Thoracic aorta (tissue), 2 donors: ENCODE measurements around the gene KRAS. TPM values are rescaled to one million over a fixed set of nuclear protein-coding genes. Genes with fewer than 3 reads are reported as not detected.

ENCODE experiments used
- ATAC-seq: fragments of 150-250 bp; one replicate; pipeline ENCODE4 v1.8.0; 2017; ENCODE audit warnings: low read depth; ENCODE audit not compliant: insufficient number of reproducible peaks, low FRiP score
- DNase-seq: peaks from one replicate; pipeline ENCODE4 v3.0.0-alpha.2; 2020; ENCODE audit warnings: low spot score
- H3K27ac ChIP-seq, 2 donors: fragments of 200-600 bp; sonication (generic); 1 replicate in 1 of 2; 2 replicates in 1 of 2; pipeline ENCODE4 v1.5.1; 2016; ENCODE audit warnings: mild to moderate bottlenecking in 2 of 2, moderate library complexity in 2 of 2
- H3K27me3 ChIP-seq: fragments of 200-600 bp; sonication (generic); replicated peaks from 2 replicates; pipeline ENCODE4 v1.6.0; 2016; ENCODE audit warnings: mild to moderate bottlenecking; ENCODE audit not compliant: insufficient read depth
- H3K36me3 ChIP-seq: fragments of 200-600 bp; sonication (generic); one replicate; pipeline ENCODE4 v1.5.1; 2016
- H3K4me1 ChIP-seq, 2 donors: fragments of 200-600 bp; sonication (generic); 1 replicate in 1 of 2; 2 replicates in 1 of 2; pipeline versions ENCODE4 v1.5.1 to v1.6.0; 2016; ENCODE audit warnings: low read depth in 2 of 2, mild to moderate bottlenecking in 1 of 2; ENCODE audit not compliant: control insufficient read depth in 1 of 2
- H3K4me3 ChIP-seq: fragments of 200-600 bp; sonication (generic); 2 replicates; pipeline ENCODE4 v1.5.1; 2016; ENCODE audit warnings: mild to moderate bottlenecking
- H3K9me3 ChIP-seq: fragments of 200-600 bp; sonication (generic); 2 replicates; pipeline ENCODE4 v1.5.1; 2016
- total RNA-seq, 2 donors: library from RNA; depleted of rRNA; stranded (reverse); fragments of >200 nt; gene quantifications; one replicate each; pipeline versions ENCODE4 v1.1.0 to v1.2.3, GENCODE V29; 2016
- TF ChIP-seq, protein P1 (sequence below): fragments of 200-600 bp; sonication (generic); IDR thresholded peaks from one replicate; pipeline ENCODE4 v1.5.1; 2019; ENCODE audit warnings: antibody characterized with exemption

KRAS gene
- total RNA-seq, 2 donors from 2014 or later = 16.2 to 19.0 TPM

GRCh38 chr12:25278269-25278668 is 27.5 kb upstream of the KRAS start:
- Histone ChIP-seq H3K36me3 (no peaks in the 10 kb centered on the region), H3K27me3 (no peaks in the 10 kb centered on the region), H3K4me3 (no peak overlapping the region), H3K27ac (no peak overlapping the region), H3K4me1 (no peaks in the 10 kb centered on the region), H3K9me3 (no peaks in the 10 kb centered on the region)
- DNase-seq (no peak), ATAC-seq (no peak)
- TF ChIP-seq, protein P1, sequence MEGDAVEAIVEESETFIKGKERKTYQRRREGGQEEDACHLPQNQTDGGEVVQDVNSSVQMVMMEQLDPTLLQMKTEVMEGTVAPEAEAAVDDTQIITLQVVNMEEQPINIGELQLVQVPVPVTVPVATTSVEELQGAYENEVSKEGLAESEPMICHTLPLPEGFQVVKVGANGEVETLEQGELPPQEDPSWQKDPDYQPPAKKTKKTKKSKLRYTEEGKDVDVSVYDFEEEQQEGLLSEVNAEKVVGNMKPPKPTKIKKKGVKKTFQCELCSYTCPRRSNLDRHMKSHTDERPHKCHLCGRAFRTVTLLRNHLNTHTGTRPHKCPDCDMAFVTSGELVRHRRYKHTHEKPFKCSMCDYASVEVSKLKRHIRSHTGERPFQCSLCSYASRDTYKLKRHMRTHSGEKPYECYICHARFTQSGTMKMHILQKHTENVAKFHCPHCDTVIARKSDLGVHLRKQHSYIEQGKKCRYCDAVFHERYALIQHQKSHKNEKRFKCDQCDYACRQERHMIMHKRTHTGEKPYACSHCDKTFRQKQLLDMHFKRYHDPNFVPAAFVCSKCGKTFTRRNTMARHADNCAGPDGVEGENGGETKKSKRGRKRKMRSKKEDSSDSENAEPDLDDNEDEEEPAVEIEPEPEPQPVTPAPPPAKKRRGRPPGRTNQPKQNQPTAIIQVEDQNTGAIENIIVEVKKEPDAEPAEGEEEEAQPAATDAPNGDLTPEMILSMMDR = no peak

DNA sequence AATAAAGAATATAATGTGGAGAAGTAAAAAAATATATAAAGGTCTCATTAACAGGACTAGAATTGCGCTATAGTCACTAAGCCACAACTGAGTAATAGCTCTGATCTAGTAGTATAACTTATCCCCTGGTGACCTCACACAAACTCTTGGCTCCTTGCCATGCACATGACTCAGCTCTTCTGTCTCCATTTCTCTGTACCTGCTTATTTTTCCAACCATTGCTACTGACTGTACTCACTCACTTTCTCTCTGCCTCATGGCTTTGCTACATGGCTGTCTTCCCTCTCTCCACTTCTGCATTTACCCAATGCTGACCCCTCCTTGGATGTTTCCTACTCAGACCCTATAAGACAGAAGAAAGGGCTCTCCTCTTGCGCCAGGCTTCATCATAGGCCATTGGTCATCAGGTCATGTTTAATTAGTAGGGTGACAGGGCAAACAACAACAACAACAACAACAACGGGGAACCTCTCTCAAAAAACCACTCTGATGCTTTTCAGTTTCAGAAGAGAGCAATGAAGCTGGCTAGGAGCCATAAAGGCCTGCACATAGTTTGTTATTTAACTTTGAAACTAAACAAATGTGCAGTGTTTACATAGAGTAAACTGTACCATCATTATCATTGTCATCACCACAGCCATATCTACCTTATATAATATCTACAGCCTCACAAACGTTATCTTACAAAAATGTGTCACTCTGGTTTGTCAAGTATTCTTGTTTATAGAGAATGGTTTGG is 25.6 kb upstream of the KRAS start:
- Histone ChIP-seq H3K36me3 (no peaks in the 10 kb centered on the region), H3K9me3 (no peaks in the 10 kb centered on the region), H3K27me3 (no peaks in the 10 kb centered on the region), H3K4me3 (no peak overlapping the region), H3K4me1 (no peaks in the 10 kb centered on the region), H3K27ac (no peak overlapping the region)
- DNase-seq (no peak), ATAC-seq (no peak)
- TF ChIP-seq, protein P1 = no peak

DNA sequence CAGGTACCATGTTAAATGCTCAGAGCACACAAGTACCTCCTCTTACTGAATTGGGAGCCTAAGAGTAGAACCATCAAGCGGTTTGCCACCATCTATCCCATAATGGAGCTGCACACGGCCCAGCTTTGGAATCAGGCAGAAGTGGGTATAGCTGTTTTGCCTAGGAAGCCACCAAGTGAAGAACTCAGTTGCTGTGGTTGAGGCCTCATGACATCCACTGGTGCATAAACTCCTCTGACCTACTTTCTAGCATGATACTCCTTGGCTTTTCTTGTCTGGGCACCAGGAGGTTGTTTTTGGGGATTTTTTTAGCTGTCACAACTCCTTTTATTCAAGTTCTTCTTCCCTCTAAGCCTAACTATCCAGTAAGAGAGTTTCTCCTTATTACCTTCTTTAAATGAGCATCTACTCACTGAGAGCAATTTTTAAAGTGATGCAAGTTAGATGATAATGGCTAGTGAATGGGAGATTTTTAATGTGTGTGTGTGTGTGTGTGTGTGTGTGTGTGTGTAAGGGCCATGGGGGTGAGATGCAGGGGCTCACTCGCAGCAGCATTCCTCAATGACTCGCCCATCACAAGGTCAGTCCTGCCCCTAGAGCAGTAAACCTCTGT is 20.9 kb upstream of the KRAS start:
- no peaks in the 10 kb centered on the region for H3K27me3 ChIP-seq
- no peaks in the 10 kb centered on the region for H3K36me3 ChIP-seq
- H3K9me3 ChIP-seq = no peaks in the 10 kb centered on the region
- DNase-seq = no peak
- H3K27ac ChIP-seq = no peak overlapping the region
- TF ChIP-seq, protein P1 = no peak
- no peak for ATAC-seq
- no peaks in the 10 kb centered on the region for H3K4me1 ChIP-seq
- H3K4me3 ChIP-seq = no peak overlapping the region

DNA sequence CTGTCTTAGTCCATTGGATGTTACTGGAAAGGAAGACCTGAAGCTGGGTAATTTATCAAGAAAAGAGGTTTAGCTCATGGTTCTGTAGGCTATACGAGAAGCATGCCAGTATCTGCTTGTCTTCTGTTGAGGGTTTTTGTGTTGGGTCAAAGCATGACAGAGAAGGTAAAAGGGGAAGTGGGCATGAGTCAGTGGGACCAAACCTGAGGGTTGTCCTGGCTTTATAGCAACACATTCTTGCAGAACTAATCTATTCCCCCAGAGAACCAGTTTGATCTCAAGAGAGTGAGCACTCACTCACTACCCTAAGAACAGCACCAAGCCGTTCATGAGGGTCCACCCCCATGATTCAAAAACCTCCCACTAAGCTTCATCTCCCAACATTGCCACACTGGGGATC is 19.0 kb upstream of the KRAS start:
- H3K27me3 ChIP-seq = no peaks in the 10 kb centered on the region
- DNase-seq = no peak
- H3K27ac ChIP-seq = no peak overlapping the region
- ATAC-seq = no peak
- H3K4me1 ChIP-seq = no peaks in the 10 kb centered on the region
- no peak overlapping the region for H3K4me3 ChIP-seq
- no peaks in the 10 kb centered on the region for H3K36me3 ChIP-seq
- no peaks in the 10 kb centered on the region for H3K9me3 ChIP-seq
- TF ChIP-seq, protein P1 = no peak

- Histone ChIP-seq H3K27ac (no peak overlapping the region), H3K27me3 (no peaks in the 10 kb centered on the region), H3K36me3 (no peaks in the 10 kb centered on the region), H3K4me3 (no peak overlapping the region), H3K9me3 (no peaks in the 10 kb centered on the region), H3K4me1 (no peaks in the 10 kb centered on the region)
- TF ChIP-seq, protein P1 = no peak
- DNase-seq = no peak
- ATAC-seq = no peak
Observed at GRCh38 chr12:25266497-25266896, 15.8 kb upstream of the KRAS start.
